ENCODE results near the gene SHANK1. TPM values are rescaled to one million over a fixed set of nuclear protein-coding genes. Genes with fewer than 3 reads are reported as not detected.

Gene SHANK1
- total and polyA plus RNA-seq, 11 donors = 0.03 to 2.1 (median 0.44) TPM; not detected in 1

GRCh38 chr19:50720181-50720920, 749 bp upstream of the SHANK1 start:
- Histone ChIP-seq H3K4me3 (no peak overlapping the region), H3K4me1 (peaks cover 0 to 39% (median 9%) of the 10 kb centered on the region in 12 donors), H3K36me3 (no peaks in the 10 kb centered on the region), H3K9me3 (no peaks in the 10 kb centered on the region), H3K27me3 (peaks cover 8 to 61% (median 45%) of the 10 kb centered on the region in 9 donors), H3K27ac (no peak overlapping the region)
- ATAC-seq (no peak), DNase-seq (no peak)
- intact Hi-C loops (cut with DNase I) = no loop called here
- 57 to 71% (median 59%) methylated on average over 15 to 21 of the region's 21 CpGs for WGBS, 4 donors
- TF ChIP-seq POLR2A (IDR thresholded peaks at IDR 0.05) = no peak
- no peak for TF ChIP-seq CTCF (IDR thresholded peaks at IDR 0.05)

GRCh38 chr19:50719119-50719435, 525 bp downstream of the SHANK1 start:
- Histone ChIP-seq H3K4me1 (peaks cover 0 to 29% (median 6%) of the 10 kb centered on the region in 12 donors), H3K27me3 (peaks cover 8 to 53% (median 37%) of the 10 kb centered on the region in 9 donors), H3K9me3 (no peaks in the 10 kb centered on the region), H3K36me3 (no peaks in the 10 kb centered on the region), H3K4me3 (peak overlapping the region in 11 of 12 donors; percentile 11 to 53 (median 41)), H3K27ac (no peak overlapping the region)
- no peak for DNase-seq
- TF ChIP-seq POLR2A (IDR thresholded peaks at IDR 0.05) = no peak
- no peak for TF ChIP-seq CTCF (IDR thresholded peaks at IDR 0.05)
- intact Hi-C loops (cut with DNase I) = no loop called here
- WGBS, 4 donors = 1 to 2% methylated on average over 30 of the region's 30 CpGs; no CpG with 5 or more reads in 2 of the 4 donors
- ATAC-seq = no peak

GRCh38 chr19:50718255-50719118, 1.1 kb downstream of the SHANK1 start:
- no peak overlapping the region for H3K27ac ChIP-seq
- intact Hi-C loops (cut with DNase I) = no loop called here
- H3K27me3 ChIP-seq = peaks cover 8 to 54% (median 34%) of the 10 kb centered on the region in 9 donors
- 1 to 2% (median 1%) methylated on average over 25 to 73 of the region's 74 CpGs for WGBS, 4 donors
- peak overlapping the region in 11 of 12 donors; percentile 11 to 53 (median 41) for H3K4me3 ChIP-seq
- TF ChIP-seq POLR2A (IDR thresholded peaks at IDR 0.05) (no peak), CTCF (IDR thresholded peaks at IDR 0.05) (no peak)
- DNase-seq = peak in 2 of 5 donors; percentile 33 to 42
- peak in 1 of 4 donors; percentile 27 for ATAC-seq
- H3K36me3 ChIP-seq = no peaks in the 10 kb centered on the region
- H3K4me1 ChIP-seq = peaks cover 0 to 23% (median 5%) of the 10 kb centered on the region in 12 donors
- no peaks in the 10 kb centered on the region for H3K9me3 ChIP-seq

- Histone ChIP-seq H3K4me3 (peak overlapping the region in 4 of 12 donors; percentile 29 to 53 (median 43)), H3K27ac (no peak overlapping the region), H3K9me3 (no peaks in the 10 kb centered on the region), H3K36me3 (no peaks in the 10 kb centered on the region), H3K27me3 (peaks cover 8 to 52% (median 31%) of the 10 kb centered on the region in 9 donors), H3K4me1 (peaks cover 0 to 20% (median 5%) of the 10 kb centered on the region in 12 donors)
- WGBS, 4 donors = 7 to 20% (median 11%) methylated on average over 4 to 13 of the region's 13 CpGs
- DNase-seq (peak in 1 of 5 donors; percentile 18), ATAC-seq (no peak)
- intact Hi-C loops (cut with DNase I) = no loop called here
- TF ChIP-seq POLR2A (IDR thresholded peaks at IDR 0.05) (no peak), CTCF (IDR thresholded peaks at IDR 0.05) (no peak)
Measured at GRCh38 chr19:50717891-50718254, 1.7 kb downstream of the SHANK1 start.

All from heart left ventricle (tissue), 16 donors.